ENCODE data around the gene NUP133.
A peak's percentile ranks its signal among the peaks of the same experiment; 100 is the strongest.
"Not testable (repeated sequence)": the region's sequence is repeated elsewhere in the genome, so short reads cannot be mapped to it uniquely, and the experiment has no call there.

The NUP133 gene

DNA sequence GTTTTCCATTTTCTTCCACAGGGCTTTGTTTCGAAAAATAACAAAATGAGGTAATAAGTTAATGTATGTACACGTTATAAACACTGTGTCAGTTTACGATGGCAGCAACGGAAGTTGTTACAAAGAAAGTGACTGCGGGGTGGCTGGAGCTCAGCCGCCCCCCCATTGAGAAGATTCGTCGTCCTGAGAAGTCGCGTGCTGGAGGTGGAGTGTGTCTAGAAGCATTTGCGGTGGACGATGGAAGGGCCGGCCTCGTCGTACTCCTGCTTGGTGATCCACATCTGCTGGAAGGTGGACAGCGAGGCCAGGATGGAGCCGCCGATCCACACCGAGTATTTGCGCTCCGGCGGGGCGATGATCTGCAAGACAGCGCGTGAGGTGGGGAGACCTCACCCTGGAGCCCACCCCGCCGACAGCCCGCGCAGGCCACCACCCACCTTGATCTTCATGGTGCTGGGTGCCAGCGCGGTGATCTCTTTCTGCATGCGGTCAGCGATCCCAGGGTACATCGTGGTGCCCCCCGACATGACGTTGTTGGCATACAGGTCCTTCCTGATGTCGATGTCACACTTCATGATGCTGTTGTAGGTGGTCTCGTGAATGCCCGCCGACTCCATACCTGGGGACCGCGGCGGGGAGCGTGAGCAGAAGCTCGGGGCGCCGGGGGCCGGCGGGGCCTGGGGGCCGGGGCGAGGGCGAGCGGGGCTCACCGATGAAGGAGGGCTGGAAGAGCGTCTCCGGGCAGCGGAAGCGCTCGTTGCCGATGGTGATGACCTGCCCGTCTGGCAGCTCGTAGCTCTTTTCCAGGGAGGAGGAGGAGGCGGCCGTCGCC is 76.6 kb downstream of the NUP133 start:
- Histone ChIP-seq H3K27me3 (ENCODE audit: control insufficient read depth in 1 of 2, insufficient read depth in 2 of 2, low read length in 2 of 2) (peaks cover 48 to 69% of the 10 kb centered on the region in 2 donors), H3K36me3 (ENCODE audit: insufficient read depth, low read length) (no peaks in the 10 kb centered on the region), H3K4me1 (ENCODE audit: insufficient read depth, low read length) (peaks cover 17% of the 10 kb centered on the region), H3K27ac (ENCODE audit: low read depth, low read length) (no peak overlapping the region), H3K9ac (ENCODE audit: low read length) (no peak overlapping the region), H3K4me3 (ENCODE audit: low read depth in 1 of 2, low read length in 2 of 2) (peak overlapping the region; percentile 5 to 36), H3K9me3 (ENCODE audit: low read length) (no peaks in the 10 kb centered on the region)

DNA sequence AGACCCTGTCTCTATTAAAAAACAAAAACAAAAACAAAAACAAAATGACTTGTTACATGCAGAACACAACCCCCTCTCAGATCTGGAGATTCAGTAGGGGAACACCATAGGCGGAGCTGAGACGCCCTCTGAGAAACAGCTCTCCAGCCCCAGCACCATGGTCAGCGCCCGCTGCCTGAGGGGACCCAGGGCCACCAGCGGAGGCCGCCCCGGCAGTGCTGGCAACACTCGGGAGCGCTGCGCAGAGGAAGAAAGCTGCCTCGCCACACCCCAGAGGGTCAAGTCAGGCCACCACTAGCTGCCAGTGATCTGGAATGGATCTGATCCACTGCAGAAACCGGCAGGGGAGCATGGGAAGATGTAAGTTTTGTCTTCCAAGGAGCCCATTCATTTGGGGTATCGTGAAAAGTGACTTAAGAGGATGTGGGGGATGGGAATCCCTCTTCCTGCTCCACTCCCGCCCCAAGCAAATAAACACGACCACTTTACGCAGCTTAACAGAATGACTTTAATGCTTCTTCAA is 77.3 kb downstream of the NUP133 start:
- H3K36me3 ChIP-seq (ENCODE audit: insufficient read depth, low read length): no peaks in the 10 kb centered on the region
- peak overlapping the region in 1 of 2 donors; percentile 5 for H3K4me3 ChIP-seq (ENCODE audit: low read depth in 1 of 2, low read length in 2 of 2)
- H3K9ac ChIP-seq (ENCODE audit: low read length): no peak overlapping the region
- no peaks in the 10 kb centered on the region for H3K9me3 ChIP-seq (ENCODE audit: low read length)
- H3K27me3 ChIP-seq (ENCODE audit: control insufficient read depth in 1 of 2, insufficient read depth in 2 of 2, low read length in 2 of 2): peaks cover 48 to 72% of the 10 kb centered on the region in 2 donors
- peaks cover 17% of the 10 kb centered on the region for H3K4me1 ChIP-seq (ENCODE audit: insufficient read depth, low read length)
- no peak overlapping the region for H3K27ac ChIP-seq (ENCODE audit: low read depth, low read length)

DNA sequence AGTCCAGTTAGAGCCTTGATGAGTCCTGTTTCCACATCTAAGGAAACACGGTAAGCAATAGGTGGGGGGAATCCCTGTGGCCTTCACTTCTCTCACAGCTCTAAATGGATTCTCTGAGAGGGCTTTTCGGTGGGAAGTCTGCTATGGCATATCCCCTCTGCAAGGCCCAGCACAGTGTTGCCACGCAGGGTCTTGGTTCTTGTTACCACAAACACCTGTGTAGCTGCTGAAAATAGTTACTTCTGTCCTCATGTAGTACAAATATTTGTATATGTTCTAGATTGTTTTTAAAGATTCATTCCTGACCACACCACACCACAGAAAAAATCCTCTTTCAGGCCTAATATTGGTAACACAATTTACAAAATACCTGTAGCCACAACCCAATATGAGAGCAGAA is 79.9 kb downstream of the NUP133 start:
- Histone ChIP-seq H3K27ac (ENCODE audit: low read depth, low read length) (no peak overlapping the region), H3K36me3 (ENCODE audit: insufficient read depth, low read length) (no peaks in the 10 kb centered on the region), H3K4me1 (ENCODE audit: insufficient read depth, low read length) (peaks cover 13% of the 10 kb centered on the region), H3K9me3 (ENCODE audit: low read length) (no peaks in the 10 kb centered on the region), H3K4me3 (ENCODE audit: low read depth in 1 of 2, low read length in 2 of 2) (no peak overlapping the region), H3K9ac (ENCODE audit: low read length) (no peak overlapping the region), H3K27me3 (ENCODE audit: control insufficient read depth in 1 of 2, insufficient read depth in 2 of 2, low read length in 2 of 2) (peaks cover 33 to 55% of the 10 kb centered on the region in 2 donors)

DNA sequence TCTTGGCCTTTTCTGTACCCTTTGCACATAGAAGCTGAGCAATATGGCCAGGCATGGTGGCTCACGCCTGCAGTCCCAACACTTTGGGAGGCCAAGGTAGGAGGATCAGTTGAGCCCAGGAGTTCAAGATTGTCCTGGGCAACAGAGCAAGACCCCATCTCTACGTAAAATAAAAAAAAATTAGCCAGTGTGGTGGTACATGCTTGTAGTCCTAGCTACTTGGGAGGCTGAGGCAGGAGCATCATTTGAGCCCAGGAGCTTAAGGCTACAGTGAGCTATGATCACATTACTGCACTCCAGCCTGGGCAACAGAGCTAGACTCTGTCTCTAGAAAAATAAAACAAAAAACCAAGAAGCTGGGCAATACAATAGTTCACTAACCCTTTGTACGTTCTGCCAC is 80.6 kb downstream of the NUP133 start:
- Histone ChIP-seq H3K27me3 (ENCODE audit: control insufficient read depth in 1 of 2, insufficient read depth in 2 of 2, low read length in 2 of 2) (peaks cover 26 to 48% of the 10 kb centered on the region in 2 donors), H3K4me3 (ENCODE audit: low read depth in 1 of 2, low read length in 2 of 2) (no peak overlapping the region), H3K9me3 (ENCODE audit: low read length) (no peaks in the 10 kb centered on the region), H3K27ac (ENCODE audit: low read depth, low read length) (no peak overlapping the region), H3K9ac (ENCODE audit: low read length) (no peak overlapping the region), H3K36me3 (ENCODE audit: insufficient read depth, low read length) (no peaks in the 10 kb centered on the region), H3K4me1 (ENCODE audit: insufficient read depth, low read length) (peaks cover 13% of the 10 kb centered on the region)

DNA sequence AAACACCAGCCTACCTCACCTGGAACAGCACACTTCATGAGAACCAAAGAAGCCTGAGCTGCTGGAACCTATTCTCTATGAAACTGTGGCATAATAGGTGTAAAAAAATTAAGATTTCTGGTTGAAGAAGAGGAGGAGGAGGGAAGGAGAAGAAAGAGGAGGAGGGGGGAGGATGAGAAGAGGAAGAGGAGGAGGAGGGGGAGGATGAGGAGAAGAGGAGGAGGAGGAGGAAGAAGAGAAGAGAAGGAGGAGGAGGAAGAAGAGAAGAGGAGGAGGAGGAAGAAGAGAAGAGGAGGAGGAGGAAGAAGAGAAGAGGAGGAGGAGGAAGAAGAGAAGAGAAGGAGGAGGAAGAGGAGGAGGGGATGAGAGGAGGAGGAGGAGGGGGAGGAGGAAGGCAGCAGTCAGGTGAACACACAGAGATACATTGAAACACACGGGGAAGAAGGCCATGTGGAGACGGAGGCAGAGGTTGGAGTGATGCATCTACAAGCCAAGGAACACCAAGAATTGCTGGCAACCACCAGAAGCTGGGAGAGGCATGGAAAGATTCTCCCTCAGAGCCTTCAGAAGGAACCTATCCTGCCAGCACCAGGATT is 82.5 kb downstream of the NUP133 start:
- no peak overlapping the region for H3K27ac ChIP-seq (ENCODE audit: low read depth, low read length)
- no peaks in the 10 kb centered on the region for H3K36me3 ChIP-seq (ENCODE audit: insufficient read depth, low read length)
- no peak overlapping the region for H3K4me3 ChIP-seq (ENCODE audit: low read depth in 1 of 2, low read length in 2 of 2)
- H3K27me3 ChIP-seq (ENCODE audit: control insufficient read depth in 1 of 2, insufficient read depth in 2 of 2, low read length in 2 of 2): peaks cover 10 to 31% of the 10 kb centered on the region in 2 donors
- no peak overlapping the region for H3K9ac ChIP-seq (ENCODE audit: low read length)
- peaks cover 3% of the 10 kb centered on the region for H3K4me1 ChIP-seq (ENCODE audit: insufficient read depth, low read length)
- no peaks in the 10 kb centered on the region for H3K9me3 ChIP-seq (ENCODE audit: low read length)

DNA sequence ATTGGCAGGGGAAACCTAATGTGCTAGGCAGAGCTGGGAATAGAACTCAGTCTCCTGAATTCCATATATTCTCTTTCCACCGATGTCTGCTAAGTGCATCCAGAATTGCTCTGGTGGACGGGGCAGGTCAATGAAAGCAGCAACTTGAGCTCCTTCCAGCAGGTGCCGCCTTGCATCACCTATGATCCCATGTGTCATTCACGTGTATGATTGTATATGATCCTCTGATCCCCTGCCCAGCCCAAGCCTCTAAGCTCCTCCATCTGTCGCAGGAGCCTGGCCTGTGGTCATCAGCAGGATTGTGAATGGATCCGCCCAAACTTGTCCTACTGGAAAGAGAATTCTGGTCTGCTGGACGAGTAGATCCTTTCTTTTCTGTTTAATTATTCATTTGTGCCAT is 87.4 kb downstream of the NUP133 start:
- Histone ChIP-seq H3K27me3 (ENCODE audit: control insufficient read depth in 1 of 2, insufficient read depth in 2 of 2, low read length in 2 of 2) (no peaks in the 10 kb centered on the region), H3K27ac (ENCODE audit: low read depth, low read length) (no peak overlapping the region), H3K36me3 (ENCODE audit: insufficient read depth, low read length) (no peaks in the 10 kb centered on the region), H3K9ac (ENCODE audit: low read length) (no peak overlapping the region), H3K9me3 (ENCODE audit: low read length) (no peaks in the 10 kb centered on the region), H3K4me3 (ENCODE audit: low read depth in 1 of 2, low read length in 2 of 2) (no peak overlapping the region), H3K4me1 (ENCODE audit: insufficient read depth, low read length) (no peaks in the 10 kb centered on the region)

DNA sequence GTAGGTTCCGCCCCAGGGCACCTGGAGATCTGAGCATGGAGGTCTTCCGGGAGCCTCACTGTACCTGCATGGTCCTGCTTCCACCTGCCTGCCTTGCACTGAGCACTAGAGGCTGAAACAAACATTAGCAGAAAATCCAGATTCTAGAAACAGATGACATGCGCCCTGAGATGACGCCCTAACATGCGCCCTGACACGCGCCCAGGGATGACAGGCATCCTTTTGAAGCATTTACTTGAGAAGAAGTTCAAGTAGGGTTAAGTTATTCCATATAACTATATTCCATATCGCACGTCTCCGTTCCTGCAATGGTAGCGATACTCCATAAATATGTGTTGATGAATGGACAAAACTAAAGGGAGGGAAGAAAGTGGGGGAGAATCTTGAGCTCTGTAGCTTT is 87.9 kb downstream of the NUP133 start:
- no peak overlapping the region for H3K27ac ChIP-seq (ENCODE audit: low read depth, low read length)
- no peaks in the 10 kb centered on the region for H3K36me3 ChIP-seq (ENCODE audit: insufficient read depth, low read length)

DNA sequence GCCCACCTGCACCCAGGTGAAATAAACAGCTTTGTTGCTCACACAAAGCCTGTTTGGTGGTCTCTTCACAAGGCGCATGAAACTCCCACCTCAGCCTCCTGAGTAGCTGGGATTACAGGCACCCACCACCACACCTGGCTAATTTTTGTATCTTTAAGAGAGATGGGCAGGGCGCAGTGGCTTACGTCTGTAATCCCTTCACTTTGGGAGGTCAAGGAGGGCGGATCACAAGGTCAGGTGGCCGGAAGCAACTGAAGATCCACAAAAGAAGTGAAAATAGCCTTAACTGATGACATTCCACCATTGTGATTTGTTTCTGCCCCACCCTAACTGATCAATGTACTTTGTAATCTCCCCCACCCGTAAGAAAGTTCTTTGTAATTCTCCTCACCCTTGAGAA is 89.6 kb downstream of the NUP133 start:
- H3K27ac ChIP-seq (ENCODE audit: low read depth, low read length); H3K27me3 ChIP-seq (ENCODE audit: control insufficient read depth in 1 of 2, insufficient read depth in 2 of 2, low read length in 2 of 2); H3K4me3 ChIP-seq (ENCODE audit: low read depth in 1 of 2, low read length in 2 of 2); H3K36me3 ChIP-seq (ENCODE audit: insufficient read depth, low read length); H3K4me1 ChIP-seq (ENCODE audit: insufficient read depth, low read length); H3K9ac ChIP-seq (ENCODE audit: low read length); H3K9me3 ChIP-seq (ENCODE audit: low read length): not testable (repeated sequence)

More for the DNA sequence above, 87.9 kb downstream of the NUP133 start:
- H3K4me3 ChIP-seq (ENCODE audit: low read depth in 1 of 2, low read length in 2 of 2): no peak overlapping the region
- H3K9me3 ChIP-seq (ENCODE audit: low read length): no peaks in the 10 kb centered on the region
- no peaks in the 10 kb centered on the region for H3K4me1 ChIP-seq (ENCODE audit: insufficient read depth, low read length)
- H3K27me3 ChIP-seq (ENCODE audit: control insufficient read depth in 1 of 2, insufficient read depth in 2 of 2, low read length in 2 of 2): no peaks in the 10 kb centered on the region
- H3K9ac ChIP-seq (ENCODE audit: low read length): no peak overlapping the region

DNA sequence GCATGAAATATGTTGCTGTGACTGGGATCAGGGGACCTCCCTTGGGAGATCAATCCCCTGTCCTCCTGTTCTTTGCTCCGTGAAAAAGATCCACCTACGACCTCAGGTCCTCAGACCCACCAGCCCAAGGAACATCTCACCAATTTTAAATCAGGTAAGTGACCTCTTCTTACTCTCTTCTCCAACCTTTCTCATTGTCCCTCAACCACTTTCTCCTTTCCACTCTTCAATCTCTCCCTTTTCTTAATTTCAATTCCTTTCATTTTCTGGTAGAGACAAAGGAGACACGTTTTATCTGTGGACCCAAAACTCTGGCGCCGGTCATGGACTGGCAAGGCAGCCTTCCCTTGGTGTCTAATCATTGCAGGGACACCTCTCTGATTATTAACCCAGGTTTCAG is 95.3 kb downstream of the NUP133 start:
- Histone ChIP-seq H3K27me3 (ENCODE audit: control insufficient read depth in 1 of 2, insufficient read depth in 2 of 2, low read length in 2 of 2) (peaks cover 5 to 29% of the 10 kb centered on the region in 2 donors), H3K4me1 (ENCODE audit: insufficient read depth, low read length) (peaks cover 18% of the 10 kb centered on the region)
- H3K27ac ChIP-seq (ENCODE audit: low read depth, low read length); H3K9me3 ChIP-seq (ENCODE audit: low read length); H3K36me3 ChIP-seq (ENCODE audit: insufficient read depth, low read length); H3K9ac ChIP-seq (ENCODE audit: low read length); H3K4me3 ChIP-seq (ENCODE audit: low read depth in 1 of 2, low read length in 2 of 2): not testable (repeated sequence)

DNA sequence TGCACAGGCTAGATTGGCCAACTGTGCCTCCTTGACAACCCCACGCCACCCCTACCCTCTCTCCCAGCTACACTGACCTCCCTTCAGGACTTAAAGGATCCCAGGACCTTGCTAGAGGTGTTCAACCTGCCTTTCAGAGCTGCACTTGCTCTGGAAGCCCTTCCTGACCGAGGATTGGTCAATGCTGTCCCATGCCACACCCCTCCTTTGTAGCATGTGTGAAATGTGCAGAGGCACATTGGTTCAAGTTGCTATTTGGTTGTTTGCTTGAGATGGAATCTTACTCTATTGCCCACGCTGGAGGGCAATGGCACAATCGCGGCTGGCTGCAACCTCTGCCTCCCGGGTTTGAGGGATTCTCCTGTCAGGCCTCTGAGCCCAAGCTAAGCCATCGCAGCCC is 96.1 kb downstream of the NUP133 start:
- Histone ChIP-seq H3K27me3 (ENCODE audit: control insufficient read depth in 1 of 2, insufficient read depth in 2 of 2, low read length in 2 of 2) (peaks cover 6 to 37% of the 10 kb centered on the region in 2 donors), H3K4me3 (ENCODE audit: low read depth in 1 of 2, low read length in 2 of 2) (no peak overlapping the region), H3K4me1 (ENCODE audit: insufficient read depth, low read length) (peaks cover 18% of the 10 kb centered on the region), H3K9me3 (ENCODE audit: low read length) (no peaks in the 10 kb centered on the region), H3K27ac (ENCODE audit: low read depth, low read length) (no peak overlapping the region), H3K36me3 (ENCODE audit: insufficient read depth, low read length) (no peaks in the 10 kb centered on the region), H3K9ac (ENCODE audit: low read length) (no peak overlapping the region)

DNA sequence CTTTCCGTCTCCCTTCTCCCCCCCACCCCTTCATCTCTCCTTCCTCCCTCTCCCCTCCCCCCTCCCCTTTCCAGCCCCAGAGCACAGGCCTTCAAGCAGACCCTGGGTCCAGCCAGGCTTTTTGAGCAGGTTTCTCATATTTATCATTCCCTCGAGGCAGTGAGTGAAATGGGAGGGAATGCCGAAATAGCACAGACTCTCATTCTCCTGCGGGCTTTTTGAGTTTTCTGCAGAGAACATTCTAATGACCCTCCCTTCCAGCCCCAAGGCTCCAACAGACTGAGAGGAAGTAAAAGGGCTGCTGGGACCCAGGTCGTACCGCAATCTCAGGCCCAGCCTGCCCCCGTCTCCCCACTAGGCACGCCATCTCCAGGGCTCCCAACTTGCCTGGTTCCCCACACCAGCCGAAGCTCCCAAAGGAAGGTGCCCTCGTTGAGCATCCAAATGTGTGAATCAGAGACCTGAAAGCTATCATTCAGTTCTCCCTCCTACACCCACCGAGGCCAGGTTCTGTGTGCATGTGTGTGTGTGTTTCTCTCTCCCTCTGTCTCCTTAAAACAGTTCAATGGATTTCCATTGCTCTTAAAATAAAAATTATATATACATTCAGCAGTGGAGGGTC is 96.6 kb downstream of the NUP133 start:
- Histone ChIP-seq H3K9ac (ENCODE audit: low read length) (no peak overlapping the region), H3K4me3 (ENCODE audit: low read depth in 1 of 2, low read length in 2 of 2) (no peak overlapping the region), H3K4me1 (ENCODE audit: insufficient read depth, low read length) (peaks cover 18% of the 10 kb centered on the region), H3K36me3 (ENCODE audit: insufficient read depth, low read length) (no peaks in the 10 kb centered on the region), H3K27me3 (ENCODE audit: control insufficient read depth in 1 of 2, insufficient read depth in 2 of 2, low read length in 2 of 2) (peaks cover 6 to 42% of the 10 kb centered on the region in 2 donors), H3K27ac (ENCODE audit: low read depth, low read length) (no peak overlapping the region), H3K9me3 (ENCODE audit: low read length) (no peaks in the 10 kb centered on the region)
